ENCODE data around the gene POLE4.

POLE4 gene

DNA sequence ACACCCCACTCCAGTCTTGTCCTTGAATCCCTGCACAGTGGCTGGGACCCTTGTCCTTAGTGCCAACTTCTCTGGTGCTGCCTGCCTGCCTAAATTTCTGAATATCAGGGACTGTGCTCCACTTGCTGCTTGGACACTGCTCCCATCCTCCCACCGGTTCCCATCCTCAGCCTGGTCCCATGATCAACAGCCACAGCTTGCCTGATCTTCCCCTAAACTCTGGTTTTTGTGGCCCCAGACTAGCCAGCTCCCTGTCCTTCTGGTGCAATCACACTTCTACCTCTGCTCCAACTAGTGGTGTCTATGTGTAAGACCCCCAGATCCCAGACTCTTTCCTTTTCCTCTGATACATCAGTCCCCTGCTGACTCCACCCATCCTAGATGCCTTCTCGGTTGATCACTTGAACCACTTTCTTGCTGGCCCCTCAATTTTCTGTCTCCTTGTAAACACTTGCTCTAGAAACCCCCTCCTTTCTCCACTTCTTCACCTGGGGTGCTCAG is 37.2 kb upstream of the POLE4 start:
- FAIRE-seq = no peak

DNA sequence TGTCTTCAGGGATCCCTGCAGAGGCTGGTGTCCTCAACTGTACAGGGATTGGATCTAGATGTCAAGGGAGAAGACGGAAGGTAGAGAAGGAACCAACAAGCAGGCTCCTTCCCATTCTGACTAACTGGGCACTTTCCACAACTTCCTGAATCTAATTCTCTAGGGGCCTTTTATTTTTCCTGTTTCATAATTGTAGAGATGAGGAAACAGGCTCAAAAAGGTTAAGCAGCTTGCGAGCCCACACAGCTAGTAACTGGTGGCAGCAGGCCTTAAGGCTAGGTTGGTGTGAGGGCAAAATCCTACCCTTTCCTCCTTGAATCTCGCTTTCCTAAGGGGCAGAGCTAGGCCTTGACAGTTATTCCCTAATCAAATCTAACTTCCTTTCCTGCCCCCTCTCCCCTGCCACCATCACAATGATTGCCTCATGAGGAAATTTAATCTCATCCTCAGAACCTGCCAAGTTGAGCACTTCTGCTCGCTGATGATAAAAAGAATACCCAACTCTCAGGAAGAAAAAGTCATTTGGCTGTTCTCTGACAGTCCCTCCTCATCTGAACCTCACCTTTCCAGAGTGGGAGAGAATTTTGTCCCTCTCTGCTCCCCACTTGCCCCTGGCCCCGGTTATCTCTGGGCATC is 35.7 kb upstream of the POLE4 start:
- no peak for FAIRE-seq
- no peak for DNase-seq (ENCODE audit: insufficient read length, low spot score)

More for the DNA sequence above, 37.2 kb upstream of the POLE4 start:
- no peak for TF ChIP-seq SPI1 (IDR thresholded peaks at IDR 0.05; ENCODE audit: low read depth, low read length)
- TF ChIP-seq PAX5 (IDR thresholded peaks at IDR 0.05; ENCODE audit: insufficient read depth, low read length, severe bottlenecking) = no peak
- TF ChIP-seq POLR2AphosphoS5 (IDR thresholded peaks at IDR 0.05; ENCODE audit: low read depth, low read length) = no peak
- no peak for TF ChIP-seq TAF1 (IDR thresholded peaks at IDR 0.05; ENCODE audit: low read depth, low read length)
- no peak for TF ChIP-seq POLR2A (IDR thresholded peaks at IDR 0.05; ENCODE audit: low read depth, low read length)
- no peak for TF ChIP-seq POU2F2 (IDR thresholded peaks at IDR 0.05; ENCODE audit: low read depth, low read length)
- no peak for DNase-seq (ENCODE audit: insufficient read length, low spot score)

DNA sequence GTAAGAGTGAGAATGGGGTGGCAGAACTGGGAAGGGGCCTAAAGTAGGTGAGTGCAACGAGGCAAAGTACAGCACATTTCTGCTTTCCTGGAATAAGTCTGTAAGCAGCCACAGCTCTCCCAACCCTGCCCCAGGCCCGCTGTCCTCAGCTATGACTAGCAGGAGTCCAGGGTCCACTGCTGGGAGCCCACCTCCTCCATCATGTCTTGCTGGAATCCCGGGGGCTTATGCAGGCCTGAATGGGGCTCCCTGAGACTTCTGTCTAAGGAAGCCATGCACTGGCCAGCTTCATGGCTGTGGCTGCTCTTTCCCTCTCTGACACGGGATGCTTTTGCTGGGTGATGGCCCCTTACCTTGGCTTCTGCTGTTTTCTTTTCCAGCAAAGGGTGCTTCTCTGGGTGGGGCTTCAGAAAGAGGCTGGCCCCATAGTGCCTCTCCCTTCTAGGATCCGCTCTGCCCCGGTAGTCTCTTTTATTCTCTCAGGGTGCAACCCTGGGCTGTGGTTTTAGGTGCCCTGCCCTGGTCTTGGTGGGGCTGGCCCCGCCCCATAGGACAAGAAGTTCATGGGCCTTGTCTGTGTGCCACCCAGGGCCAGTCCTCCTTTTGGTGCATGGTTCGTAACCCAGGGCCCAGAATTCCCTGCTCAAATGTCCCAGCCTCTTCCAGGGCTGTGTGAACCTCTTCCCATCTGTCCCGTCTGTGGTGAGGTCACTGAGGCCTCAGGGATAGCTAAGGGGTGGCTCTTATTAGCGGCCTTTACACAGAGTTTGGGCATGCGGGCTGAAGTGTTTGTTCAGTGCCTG is 33.8 kb upstream of the POLE4 start:
- DNase-seq (ENCODE audit: insufficient read length, low spot score) (no peak), FAIRE-seq (no peak)
- no peak for TF ChIP-seq POLR2AphosphoS5 (IDR thresholded peaks at IDR 0.05; ENCODE audit: low read depth, low read length)
- no peak for TF ChIP-seq SPI1 (IDR thresholded peaks at IDR 0.05; ENCODE audit: low read depth, low read length)
- no peak for TF ChIP-seq POLR2A (IDR thresholded peaks at IDR 0.05; ENCODE audit: low read depth, low read length)
- no peak for TF ChIP-seq TAF1 (IDR thresholded peaks at IDR 0.05; ENCODE audit: low read depth, low read length)
- no peak for TF ChIP-seq POU2F2 (IDR thresholded peaks at IDR 0.05; ENCODE audit: low read depth, low read length)
- no peak for TF ChIP-seq PAX5 (IDR thresholded peaks at IDR 0.05; ENCODE audit: insufficient read depth, low read length, severe bottlenecking)

More for the DNA sequence above, 35.7 kb upstream of the POLE4 start:
- TF ChIP-seq TAF1 (IDR thresholded peaks at IDR 0.05; ENCODE audit: low read depth, low read length) = no peak
- no peak for TF ChIP-seq SPI1 (IDR thresholded peaks at IDR 0.05; ENCODE audit: low read depth, low read length)
- TF ChIP-seq POLR2AphosphoS5 (IDR thresholded peaks at IDR 0.05; ENCODE audit: low read depth, low read length) = no peak
- TF ChIP-seq POLR2A (IDR thresholded peaks at IDR 0.05; ENCODE audit: low read depth, low read length) = no peak
- TF ChIP-seq POU2F2 (IDR thresholded peaks at IDR 0.05; ENCODE audit: low read depth, low read length) = no peak
- TF ChIP-seq PAX5 (IDR thresholded peaks at IDR 0.05; ENCODE audit: insufficient read depth, low read length, severe bottlenecking) = no peak

DNA sequence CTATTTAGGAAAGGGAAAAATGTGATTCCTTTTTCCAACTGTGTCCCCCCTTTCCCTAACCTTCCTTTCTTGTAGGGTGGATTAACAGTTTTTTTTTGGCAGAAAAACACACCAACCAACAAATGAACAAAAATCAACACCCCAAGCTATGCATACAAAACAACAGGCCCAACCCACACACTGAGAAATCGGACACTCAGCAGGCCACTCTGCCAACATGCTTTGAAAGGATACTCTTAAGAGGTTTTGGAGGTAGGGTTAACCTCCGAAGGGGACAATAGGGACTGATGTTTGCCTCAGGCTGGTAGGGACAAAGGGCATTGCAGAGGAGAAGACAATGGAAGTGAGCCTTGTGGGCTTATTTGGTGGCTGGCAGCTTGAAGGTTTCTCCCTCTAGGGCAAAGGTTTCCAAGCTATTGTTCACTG is 33.1 kb upstream of the POLE4 start:
- DNase-seq (ENCODE audit: insufficient read length, low spot score) (no peak), FAIRE-seq (no peak)
- no peak for TF ChIP-seq POU2F2 (IDR thresholded peaks at IDR 0.05; ENCODE audit: low read depth, low read length)

DNA sequence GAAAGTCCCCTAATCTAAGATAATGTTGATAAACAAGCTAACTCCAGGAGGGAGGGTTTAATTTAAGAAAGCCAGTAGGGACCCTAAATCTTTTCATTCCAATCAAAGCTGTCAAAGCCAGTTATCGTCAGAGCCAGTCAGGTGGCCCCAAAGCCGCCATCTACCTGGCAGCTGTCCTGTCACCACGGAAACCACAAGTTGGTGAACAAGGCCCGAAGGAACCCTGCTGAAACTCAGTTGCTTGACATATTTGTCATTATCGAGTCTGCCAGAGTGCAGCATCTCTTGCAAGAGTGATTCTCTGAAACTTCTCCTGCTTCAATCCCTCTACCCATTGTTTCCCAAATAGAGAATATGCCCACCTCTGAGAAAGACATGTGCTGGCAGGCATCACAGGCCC is 30.8 kb upstream of the POLE4 start:
- no peak for FAIRE-seq
- DNase-seq (ENCODE audit: insufficient read length, low spot score) = no peak
- TF ChIP-seq POLR2AphosphoS5 (IDR thresholded peaks at IDR 0.05; ENCODE audit: low read depth, low read length) (no peak), SPI1 (IDR thresholded peaks at IDR 0.05; ENCODE audit: low read depth, low read length) (no peak), PAX5 (IDR thresholded peaks at IDR 0.05; ENCODE audit: insufficient read depth, low read length, severe bottlenecking) (no peak), TAF1 (IDR thresholded peaks at IDR 0.05; ENCODE audit: low read depth, low read length) (no peak), POLR2A (IDR thresholded peaks at IDR 0.05; ENCODE audit: low read depth, low read length) (no peak), POU2F2 (IDR thresholded peaks at IDR 0.05; ENCODE audit: low read depth, low read length) (no peak)

DNA sequence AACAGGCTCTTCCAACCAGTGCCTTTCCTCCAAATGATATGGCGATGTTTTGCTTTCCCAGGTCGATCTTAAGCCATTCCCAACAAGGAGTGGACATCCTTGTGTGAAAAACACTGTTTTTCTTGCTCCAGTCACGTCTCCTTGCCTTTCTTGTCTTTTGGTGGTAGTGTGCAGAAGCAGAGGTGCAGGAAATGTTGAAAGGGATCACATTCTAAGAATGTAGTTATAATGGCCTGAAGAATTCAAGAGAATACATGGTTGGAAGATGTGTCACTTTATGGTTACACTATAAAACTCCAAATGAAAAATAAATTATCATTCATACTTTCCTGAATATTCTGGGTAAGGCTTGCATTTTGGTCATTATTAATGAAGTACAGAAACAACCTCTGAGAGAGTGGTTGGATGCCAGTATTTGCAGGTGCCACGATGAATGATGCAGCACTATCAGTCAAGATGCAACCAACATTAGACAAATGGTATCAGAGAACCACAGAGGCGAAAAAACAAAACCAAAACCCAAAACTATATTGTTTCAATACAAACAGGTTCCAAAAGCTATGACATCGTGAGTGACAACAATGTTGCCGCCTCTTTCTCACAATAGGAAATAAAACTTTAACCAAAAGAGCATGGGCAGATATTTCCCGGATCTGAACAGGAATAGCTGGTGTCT is 27.5 kb upstream of the POLE4 start:
- DNase-seq (ENCODE audit: insufficient read length, low spot score) (no peak), FAIRE-seq (no peak)
- TF ChIP-seq TAF1 (IDR thresholded peaks at IDR 0.05; ENCODE audit: low read depth, low read length) = no peak
- no peak for TF ChIP-seq POLR2A (IDR thresholded peaks at IDR 0.05; ENCODE audit: low read depth, low read length)
- TF ChIP-seq POU2F2 (IDR thresholded peaks at IDR 0.05; ENCODE audit: low read depth, low read length) = no peak

DNA sequence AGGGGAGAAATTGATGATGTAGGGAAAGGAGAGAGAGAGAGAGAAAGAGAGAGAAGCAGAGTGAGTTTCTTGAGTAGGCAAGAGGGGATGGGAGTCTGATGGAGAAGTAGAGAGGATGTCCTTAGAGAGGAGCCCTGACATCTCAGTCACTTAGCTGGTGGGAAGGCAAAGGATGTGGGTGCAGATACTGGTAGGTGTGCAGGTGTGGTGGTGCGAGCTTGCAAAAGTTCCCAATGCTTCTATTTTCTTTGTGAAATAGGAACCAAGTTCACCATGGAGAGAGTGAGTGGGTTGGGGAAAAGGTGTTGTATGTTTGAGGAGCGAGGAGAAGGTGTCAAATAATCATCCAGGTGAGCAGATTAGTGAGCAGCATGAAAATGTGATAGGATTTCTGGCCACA is 26.5 kb upstream of the POLE4 start:
- no peak for DNase-seq (ENCODE audit: insufficient read length, low spot score)
- TF ChIP-seq TAF1 (IDR thresholded peaks at IDR 0.05; ENCODE audit: low read depth, low read length) = no peak
- TF ChIP-seq POLR2AphosphoS5 (IDR thresholded peaks at IDR 0.05; ENCODE audit: low read depth, low read length) = no peak
- TF ChIP-seq SPI1 (IDR thresholded peaks at IDR 0.05; ENCODE audit: low read depth, low read length) = no peak
- no peak for TF ChIP-seq PAX5 (IDR thresholded peaks at IDR 0.05; ENCODE audit: insufficient read depth, low read length, severe bottlenecking)
- no peak for TF ChIP-seq POU2F2 (IDR thresholded peaks at IDR 0.05; ENCODE audit: low read depth, low read length)
- no peak for TF ChIP-seq POLR2A (IDR thresholded peaks at IDR 0.05; ENCODE audit: low read depth, low read length)
- FAIRE-seq = no peak

DNA sequence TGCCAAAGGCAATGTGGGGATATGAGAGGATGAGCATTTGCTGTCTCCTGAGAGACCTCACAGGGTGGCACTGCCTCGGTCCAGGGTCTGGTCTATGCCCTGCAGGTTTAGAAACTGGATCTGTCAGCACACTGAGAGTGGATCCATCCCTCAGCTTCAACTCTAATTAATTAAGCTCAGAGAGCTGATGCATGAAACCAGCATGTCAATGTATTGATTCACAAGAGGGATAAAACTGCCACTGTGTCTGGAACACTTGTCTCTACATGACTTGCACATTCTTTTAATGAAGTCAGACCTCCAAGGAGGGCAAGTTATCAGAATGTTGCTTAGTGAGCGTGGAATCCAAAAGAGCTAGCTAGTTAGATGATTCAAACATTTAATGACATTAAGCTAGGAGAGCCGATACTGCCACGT is 22.5 kb upstream of the POLE4 start:
- no peak for TF ChIP-seq POLR2A (IDR thresholded peaks at IDR 0.05; ENCODE audit: low read depth, low read length)
- no peak for TF ChIP-seq TAF1 (IDR thresholded peaks at IDR 0.05; ENCODE audit: low read depth, low read length)
- no peak for TF ChIP-seq POU2F2 (IDR thresholded peaks at IDR 0.05; ENCODE audit: low read depth, low read length)
- TF ChIP-seq PAX5 (IDR thresholded peaks at IDR 0.05; ENCODE audit: insufficient read depth, low read length, severe bottlenecking) = no peak
- no peak for TF ChIP-seq POLR2AphosphoS5 (IDR thresholded peaks at IDR 0.05; ENCODE audit: low read depth, low read length)
- no peak for TF ChIP-seq SPI1 (IDR thresholded peaks at IDR 0.05; ENCODE audit: low read depth, low read length)
- FAIRE-seq = no peak
- no peak for DNase-seq (ENCODE audit: insufficient read length, low spot score)

DNA sequence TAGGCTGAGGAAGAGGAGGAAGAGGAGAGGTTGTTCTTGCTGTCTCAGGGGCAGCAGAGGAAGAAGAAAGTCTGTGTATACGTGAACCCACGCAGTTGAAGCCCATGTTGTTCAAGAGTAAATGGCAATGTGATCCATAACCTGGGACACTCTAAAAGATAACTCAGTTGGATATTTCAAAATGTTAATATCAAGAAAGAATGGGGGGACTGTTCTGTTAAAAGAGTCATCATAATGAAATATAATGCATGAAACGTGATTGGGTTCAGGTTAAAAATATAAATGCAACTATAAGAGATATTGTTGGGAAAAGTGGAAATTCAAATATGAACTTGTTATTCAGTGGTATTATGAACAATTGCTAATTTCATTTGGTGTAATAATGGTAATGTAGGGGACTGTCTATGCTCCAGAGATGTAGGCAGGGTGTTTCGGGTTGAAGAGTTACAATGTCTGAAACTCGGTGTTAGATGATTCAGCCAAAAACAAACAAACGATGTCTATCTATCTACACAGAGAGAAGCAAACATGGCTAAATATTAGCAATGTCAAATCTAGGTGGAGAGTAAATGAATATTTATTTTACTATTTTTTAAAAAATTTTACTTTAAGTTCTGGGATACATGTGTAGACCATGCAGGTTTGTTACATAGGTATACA is 21.1 kb upstream of the POLE4 start:
- DNase-seq (ENCODE audit: insufficient read length, low spot score) (no peak), FAIRE-seq (no peak)
- TF ChIP-seq POLR2AphosphoS5 (IDR thresholded peaks at IDR 0.05; ENCODE audit: low read depth, low read length) = no peak
